Globus pallidus (tissue), 1 donor: ENCODE data around the gene SUGCT.

Experiments used
- DNase-seq: peaks from one replicate; pipeline ENCODE4 v3.0.0-alpha.2; 2015; ENCODE audit warnings: low spot score

The SUGCT gene

DNA sequence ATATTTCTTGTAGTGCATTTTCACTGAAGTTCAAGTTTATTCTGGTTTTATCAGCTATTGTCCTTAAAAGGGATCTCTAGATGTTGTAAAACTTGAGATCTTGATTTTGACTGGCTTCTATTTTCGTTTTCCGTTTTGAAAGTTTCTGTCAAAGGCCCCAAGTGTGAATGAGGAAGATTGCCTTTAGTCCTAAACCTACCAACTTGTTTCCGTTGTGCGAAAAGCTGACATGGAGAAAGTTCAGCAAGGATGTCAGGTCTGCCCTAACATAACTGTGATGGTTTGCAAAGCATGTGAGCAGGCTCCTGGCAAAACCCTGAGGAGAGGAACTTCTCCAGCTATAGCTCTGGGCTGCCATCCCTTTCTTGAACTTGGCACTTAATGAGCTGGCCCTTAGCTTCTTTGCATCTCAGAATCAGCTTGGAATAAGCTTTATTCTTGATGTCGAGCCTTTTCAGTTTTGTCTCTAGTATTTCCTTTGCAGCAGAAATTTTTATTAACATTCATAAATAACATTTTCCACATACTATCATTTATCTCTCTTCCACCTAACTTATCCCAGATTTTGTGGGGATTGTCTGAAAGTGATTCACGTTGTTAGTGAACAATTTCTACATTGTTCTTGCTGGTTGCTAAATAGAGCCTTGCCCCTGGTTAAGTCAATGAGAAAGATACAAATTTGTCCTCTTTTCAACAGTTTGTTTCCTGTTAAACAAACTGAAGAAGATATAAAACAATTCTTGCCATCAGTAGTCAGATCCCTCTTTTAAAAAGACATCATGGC lies 559.4 kb downstream of the SUGCT start:
- DNase-seq = no peak

DNA sequence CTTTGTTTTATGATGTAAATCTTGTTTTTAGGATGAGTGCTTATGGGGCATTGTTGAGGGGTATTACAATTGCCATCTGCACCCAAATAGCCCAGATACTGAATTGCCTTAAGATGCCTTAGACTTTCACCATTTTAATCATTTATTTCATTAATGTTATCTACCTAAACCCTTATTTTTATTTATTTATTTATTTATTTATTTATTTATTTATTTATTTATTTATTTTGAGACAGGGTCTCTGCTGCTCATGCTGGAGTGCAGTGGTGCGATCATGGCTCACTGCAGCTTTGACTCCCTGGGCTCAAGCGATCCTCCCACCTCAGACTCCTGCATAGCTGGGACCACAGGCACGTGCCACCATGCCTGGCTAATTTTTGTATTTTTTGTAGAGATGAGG lies 560.2 kb downstream of the SUGCT start:
- no peak for DNase-seq

DNA sequence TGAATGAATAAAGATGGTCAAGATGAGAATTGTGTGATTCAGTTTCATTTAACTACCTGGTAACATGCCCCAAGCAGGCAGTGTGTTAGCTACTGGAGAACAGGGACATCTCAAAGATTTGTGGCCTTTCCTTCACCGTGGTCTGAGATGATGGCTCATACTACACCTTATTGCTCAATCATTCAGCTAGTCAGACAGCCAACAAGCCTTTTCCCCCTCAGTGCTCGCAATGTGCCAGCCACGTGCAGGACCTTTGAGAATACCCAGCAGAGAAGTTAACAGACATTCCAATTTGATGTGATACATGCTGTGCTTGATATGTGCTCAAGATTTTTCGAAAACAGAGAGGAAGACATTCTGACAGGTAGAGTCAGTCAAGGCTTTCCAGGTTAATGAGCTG lies 562.8 kb downstream of the SUGCT start:
- DNase-seq = no peak

DNA sequence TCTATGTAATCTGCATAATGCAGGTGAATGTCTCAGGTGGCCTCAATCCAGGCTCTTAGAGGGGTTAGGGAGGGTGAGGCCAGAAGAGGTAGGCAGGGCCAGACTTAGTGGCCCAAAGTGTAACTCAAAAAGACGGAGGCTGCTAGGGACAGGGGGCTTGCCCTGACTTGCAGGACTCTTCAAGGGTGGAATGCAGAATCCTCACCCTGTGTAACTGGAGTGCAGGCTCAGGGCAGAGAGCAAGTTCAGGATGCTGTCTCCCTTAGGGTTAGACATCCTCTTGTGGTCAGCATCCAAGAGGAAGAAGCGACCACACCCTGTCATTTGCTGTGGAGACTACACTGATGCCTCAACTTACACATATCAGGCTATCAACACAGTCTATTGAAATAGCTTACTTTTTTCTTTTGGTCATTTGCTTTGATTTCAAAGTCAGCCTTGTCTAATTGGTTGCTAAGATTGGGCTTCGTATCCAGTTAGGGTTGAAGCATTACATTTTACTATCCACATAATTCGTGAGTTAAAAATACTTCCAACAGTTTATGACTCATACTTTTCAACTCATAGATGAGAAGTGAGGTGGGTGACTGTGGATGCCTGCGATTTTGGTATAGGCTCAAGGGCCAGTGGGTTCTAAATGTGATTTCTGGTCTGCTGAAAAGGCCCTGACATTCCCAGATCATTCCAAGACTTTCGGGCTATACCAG lies 563.6 kb downstream of the SUGCT start:
- no peak for DNase-seq

DNA sequence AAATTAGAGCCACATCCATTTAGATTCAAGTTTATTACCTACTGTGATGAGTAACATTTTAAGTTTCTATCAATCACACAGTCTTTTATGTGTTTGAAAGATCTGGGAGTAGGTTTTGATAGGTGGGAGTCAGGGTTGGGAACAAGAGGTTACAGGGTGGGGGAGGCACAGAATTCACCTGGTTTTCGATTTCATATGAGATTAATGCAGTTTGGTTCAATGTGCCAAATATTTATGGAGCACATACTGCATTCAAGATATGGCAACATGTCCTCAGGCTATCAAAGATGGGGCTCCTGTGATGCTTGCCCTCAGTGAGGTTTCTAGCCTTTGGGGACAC lies 564.1 kb downstream of the SUGCT start:
- DNase-seq = no peak

DNA sequence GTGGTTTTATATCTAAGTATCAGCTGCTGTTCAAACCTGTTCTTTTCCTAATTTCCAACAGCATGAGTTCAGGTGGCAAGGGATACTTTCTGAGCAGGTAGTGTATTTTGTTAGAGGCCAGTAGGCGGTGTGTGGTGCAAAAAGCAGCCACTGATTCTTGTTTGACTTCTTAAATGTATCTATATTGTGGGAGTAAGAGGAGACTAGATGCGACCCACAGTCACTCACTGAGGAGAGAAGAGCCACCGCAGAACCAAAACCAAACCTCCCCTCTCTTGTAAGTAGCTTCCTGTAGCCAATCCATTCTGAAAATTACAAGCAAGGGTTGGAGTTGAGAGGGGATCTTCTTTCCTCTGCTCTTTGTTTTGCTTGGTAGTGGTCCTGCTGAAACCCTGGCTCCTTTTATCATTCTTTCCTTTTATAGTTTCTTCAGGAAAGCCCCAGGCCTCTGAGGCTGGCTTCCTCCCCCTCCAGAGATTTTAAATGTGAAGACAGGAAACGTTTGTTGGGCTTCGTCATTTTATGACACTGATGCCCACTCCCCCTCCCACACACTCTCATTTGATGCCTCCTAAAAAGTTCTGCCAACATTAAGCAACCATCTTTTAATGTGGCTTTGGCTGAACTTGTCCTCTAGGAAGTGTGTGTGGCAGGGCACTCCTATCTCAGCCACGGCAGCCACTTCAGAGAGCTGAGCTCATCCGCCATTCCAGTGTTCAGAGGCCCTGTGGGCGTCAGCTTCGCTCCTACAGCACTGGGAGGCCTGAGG lies 566.0 kb downstream of the SUGCT start:
- no peak for DNase-seq

DNA sequence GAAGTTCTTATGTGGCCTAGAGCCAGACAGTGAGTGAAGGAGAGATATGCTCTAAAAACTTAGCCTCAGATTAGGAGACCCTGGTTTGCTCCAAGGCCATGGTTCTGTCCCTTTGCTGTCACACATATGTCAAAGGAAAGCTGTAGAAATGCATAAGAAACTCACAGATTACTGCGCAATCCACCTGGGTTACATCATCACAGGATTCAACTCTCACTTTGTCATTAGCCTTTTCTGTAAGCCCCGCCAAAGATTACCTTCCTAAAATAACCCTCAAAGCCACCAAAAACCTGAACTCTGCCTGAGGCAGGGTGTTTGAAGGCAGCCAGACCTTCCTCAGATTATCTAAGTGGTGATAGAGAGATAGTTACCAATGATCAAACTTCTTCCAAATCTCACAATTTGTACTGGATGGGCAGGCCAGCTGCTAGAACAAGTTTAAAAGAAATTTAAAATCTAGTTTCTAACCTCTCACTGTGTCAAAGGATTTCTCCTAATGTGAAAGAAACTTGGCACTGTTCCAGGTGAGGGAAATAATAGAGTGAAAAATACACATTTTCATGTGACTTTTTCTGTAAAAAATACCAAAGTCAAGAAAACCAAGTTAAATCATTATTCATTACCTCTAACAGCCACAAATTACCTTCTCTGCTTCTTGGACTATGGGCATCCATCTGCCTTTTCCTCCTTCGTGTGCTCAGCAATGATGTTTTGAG lies 567.2 kb downstream of the SUGCT start:
- no peak for DNase-seq

DNA sequence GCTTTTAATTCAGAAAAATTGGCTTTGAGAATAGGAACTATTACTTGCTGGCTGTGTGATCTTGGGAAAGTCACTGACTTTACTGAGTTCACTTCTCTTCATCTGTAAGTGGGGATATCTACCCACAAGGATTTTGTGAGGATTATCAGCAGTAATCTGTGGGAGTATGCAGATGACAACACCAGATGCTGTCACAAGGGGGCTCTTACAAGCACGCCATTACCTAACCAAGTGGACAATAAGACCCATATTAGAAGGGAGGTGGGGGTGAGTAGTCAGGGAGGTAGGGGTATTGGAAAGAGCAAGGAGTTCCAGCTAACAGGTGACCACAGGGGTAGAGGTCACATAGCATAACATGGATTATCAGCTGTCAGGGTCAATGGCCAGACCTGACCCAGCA lies 569.4 kb downstream of the SUGCT start:
- no peak for DNase-seq

DNA sequence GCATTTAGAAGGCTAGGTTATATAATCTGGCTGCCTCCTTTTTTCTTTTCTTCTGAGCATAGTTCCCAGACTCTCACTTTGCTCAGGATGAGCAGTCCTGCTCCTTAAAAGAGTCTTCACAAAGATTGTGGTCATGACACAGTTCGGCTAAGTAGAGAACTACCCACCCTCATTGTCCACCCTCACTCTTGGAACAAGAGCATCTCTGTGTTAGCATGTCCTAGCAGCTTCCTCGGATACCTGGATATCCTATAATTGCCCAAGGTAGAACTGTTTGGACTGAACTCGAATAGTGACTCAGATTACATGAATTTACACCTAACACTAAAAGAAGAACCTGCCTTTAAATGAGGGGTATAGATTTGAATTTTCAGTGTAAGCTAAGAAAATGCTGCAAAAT lies 572.0 kb downstream of the SUGCT start:
- DNase-seq = no peak

DNA sequence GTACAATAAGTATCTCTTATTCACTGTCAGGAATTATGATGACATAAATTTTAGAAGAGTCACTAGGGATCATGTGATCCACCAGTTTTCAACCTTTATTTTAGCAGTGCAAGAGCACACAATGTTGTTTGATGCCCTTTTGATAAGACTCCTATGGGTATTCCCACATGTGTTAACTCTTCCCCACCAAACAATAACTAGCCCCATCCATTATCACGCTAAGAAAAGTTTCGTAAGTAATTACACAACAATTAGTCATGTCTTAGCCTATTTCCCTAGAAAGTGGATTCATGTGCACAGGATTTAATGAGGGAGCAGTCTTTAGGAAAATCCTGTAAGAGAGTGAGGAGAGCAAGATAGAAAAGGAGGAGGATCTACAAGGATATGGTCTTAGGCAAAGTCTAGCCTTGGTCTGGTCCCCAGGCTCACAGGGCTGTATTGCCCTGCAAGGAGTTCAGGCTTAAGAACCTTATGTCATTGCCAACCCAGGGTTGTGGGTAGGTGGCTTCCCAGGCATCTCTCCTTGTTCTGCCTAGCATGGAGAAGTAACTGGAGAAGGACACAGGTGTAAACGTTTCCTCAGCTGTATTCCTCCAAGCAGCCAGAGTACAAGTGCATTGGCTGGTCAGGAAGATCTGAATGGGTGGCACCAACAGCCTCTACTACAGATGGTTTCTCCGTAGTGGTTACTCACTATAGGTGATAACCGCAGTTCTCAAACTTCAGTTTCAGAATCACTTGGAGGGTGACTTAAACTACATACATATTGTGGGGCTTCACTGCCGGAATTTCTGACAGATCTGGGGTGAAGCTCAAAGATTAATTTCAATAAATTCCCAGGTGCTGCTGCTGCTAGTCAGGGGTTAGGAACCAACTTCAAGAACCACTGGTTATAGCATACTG lies 574.5 kb downstream of the SUGCT start:
- DNase-seq = no peak

DNA sequence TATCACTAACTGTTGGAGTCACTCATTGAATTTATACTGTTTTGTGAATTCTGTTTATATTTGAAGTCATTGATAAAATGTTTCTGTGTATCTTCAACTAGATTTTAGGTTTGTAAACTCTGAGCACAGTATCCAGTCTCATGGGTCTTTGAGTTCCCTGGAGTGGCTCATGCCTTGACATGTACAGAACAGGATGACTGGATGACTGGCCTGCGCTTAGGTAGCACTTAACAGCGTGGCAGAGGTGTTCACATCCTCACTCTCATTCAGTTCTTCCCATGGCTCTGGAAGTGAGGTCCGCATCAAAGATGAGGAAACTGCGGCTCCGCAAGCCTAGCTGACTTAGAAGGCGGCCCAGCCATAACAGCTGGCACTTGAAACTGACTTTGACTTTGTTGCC lies 576.9 kb downstream of the SUGCT start:
- no peak for DNase-seq

DNA sequence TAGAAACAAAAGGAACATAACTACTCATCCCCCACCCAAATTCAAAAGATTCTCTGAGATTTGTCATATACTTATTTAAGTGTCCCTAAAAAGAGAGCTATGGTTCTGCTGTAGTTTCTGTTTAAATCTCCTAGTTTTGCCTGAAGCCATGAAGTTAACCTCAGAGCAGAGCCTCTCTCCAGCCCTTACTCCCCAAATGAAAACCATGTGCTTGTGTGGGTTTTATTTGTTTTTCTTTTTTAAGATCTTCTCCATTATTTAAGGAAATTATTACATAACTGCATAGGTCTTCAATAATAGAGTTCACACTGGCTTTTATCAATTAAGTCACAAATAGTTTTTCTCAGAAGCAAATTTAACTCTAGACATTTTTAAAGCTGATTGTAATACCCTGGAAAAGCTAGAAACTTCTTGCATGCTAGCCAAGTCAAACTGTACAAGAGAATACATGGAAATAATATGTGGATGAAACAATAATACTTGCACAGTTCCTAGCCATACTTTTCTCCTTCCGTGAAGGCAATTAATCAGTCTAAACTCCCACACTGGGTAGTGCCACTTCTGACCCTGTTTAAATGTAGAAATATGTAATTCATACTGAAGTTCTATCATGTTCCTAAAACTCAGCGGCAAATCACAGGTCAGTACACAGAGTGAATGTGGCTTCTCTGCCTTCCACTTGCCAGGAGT lies 579.7 kb downstream of the SUGCT start:
- DNase-seq = no peak

DNA sequence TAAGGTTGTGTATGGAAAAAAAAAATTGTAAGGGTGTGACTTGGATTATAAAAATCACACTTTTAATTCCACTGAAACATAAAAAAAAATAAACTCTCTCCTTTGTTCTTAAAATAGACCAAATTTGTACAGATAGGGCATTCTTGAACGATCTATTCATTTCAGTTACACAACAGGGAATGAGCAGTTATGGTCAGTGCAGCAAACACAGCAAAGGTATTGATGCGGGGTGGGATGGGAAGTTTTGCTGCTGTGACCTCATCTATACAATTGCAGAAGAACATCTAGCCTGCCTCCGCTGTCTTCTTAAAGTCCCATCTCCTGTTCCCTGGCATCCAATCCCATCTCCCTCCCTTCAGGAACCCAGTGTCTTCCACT lies 580.2 kb downstream of the SUGCT start:
- DNase-seq = no peak

DNA sequence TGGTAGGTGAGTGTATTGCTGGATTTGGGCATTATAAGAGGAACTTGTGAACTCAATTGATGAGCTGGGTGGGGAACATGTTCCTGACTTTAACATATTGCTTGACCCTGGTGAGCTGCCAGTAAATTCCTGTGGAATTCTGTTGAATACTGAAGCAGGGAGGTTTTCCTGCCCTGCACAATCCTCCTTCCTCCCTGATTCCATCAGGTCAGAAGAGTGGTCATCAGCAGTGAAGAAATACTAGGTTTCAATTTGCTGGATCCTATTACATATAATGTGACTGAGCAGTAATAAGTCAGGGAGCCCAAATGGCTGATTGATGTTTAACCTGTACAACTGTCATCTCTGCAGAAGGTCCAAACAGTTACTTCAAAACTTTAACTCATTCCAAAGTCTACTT lies 581.2 kb downstream of the SUGCT start:
- no peak for DNase-seq

DNA sequence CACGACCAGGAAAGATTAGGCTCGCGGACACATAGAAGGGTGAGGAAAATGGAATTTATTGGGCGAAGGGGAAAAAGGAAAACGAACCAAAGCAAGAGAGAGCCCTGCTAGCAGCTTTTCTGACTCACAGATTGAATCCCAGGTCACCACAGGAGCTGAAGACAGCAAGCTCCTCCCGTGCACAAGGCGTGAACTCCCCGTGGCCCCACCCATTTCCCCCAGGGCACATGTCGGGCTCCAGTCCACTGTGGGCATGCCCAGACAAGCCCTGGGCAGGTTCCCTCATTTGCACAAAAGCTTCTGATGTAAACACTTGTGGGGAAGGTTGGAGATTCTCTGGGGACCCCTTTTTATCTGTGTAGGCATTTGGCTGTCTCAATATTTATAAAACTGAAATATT lies 582.4 kb downstream of the SUGCT start:
- DNase-seq = no peak

DNA sequence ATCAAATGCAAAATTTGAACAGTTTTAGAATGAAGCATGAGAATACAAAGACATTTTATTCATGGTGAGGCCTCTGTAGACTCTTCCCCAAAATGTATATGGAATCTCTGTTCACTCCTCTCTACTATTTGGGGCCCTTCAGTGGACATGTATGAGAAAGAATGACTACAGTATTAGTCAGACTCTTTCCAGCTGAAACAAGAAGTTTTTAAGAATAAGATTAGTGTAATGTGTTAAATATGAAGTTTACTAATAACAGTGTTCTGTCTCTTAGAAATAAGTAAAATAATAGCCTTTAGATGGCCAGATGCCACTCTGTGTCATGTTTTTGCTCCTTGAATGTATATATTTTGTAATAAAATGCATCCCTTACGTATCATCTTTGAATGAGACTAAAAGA lies 585.6 kb downstream of the SUGCT start:
- no peak for DNase-seq

DNA sequence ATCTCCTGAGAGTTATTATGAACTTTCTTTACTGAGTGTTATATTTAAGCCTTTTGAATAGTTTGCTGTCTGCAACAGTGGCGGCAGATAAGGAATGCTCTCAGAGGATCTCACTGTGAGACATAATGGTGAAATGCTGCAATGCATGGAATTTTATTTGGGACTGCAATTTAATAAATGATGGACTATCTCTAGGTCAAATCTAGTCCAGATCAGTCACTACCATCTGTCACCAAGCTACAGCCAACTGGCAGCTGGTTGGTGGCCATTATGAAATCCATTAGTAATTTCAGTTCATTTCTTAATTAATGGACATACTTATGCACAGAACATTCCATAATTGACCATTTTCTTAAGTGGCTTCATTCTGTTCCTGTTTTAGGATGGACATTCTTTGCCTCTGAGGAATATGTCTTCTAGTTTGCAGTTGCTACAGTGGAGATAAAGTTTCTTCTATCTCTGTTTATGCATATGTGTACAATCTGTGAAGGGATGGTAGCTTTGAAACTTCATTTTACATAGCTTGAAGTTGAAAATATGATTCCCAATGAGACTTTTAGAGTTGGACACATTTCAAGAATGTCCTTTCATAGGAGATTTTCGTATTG lies 586.6 kb downstream of the SUGCT start:
- no peak for DNase-seq

DNA sequence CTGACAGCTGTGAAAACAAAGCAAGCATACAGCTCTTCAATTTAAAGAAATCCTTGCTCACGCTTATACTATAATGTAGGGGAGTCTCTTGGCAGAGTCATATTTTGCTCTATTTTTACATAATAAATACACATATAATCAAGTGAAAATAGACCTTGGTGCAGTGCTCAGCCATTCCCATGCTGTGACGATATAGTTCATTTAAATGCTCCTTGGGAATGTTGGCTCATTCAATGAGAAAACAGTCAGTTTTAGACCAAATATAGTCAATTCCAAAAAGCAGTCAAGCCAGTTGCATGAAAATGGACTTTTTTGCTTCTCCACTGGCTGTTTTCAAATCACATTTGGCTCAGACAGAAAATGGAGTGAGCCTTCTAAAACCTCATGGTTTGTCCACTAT lies 587.4 kb downstream of the SUGCT start:
- no peak for DNase-seq

DNA sequence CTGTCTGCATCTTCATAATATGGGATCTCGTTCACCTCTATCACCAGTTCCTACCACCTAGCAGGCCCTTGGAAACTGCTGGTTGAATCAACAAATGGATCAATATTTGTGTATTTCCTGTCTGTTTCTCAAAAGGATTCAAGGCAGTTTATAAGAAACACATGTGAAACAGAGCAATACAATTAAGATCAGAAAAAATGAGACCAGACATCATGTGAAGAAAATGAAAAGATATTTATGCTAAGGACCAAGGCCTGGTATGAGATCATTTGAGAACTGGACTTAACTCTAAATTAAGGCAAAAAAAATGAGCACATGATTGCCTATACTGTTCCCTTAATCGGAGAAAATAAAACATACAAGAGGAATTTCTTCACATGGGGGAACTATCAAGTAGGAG lies 589.0 kb downstream of the SUGCT start:
- no peak for DNase-seq

DNA sequence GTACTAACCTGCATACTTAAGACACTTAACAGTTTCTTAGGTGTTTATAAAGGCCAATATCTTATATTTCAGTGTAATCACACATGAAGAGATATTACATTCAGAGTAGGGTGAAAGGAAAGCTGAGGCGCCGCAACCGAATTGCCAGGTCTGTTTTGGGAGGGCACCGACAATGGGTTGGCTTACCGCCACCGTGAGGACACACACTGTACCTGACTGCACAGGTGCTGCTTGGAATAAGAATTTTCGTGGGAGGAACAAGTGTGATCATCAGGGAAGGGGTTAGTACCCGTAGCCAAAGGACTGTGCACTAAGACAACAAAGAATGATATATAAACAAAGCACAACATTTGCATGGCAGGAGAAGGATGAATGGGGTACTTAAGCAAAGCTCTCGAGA lies 591.8 kb downstream of the SUGCT start:
- no peak for DNase-seq

DNA sequence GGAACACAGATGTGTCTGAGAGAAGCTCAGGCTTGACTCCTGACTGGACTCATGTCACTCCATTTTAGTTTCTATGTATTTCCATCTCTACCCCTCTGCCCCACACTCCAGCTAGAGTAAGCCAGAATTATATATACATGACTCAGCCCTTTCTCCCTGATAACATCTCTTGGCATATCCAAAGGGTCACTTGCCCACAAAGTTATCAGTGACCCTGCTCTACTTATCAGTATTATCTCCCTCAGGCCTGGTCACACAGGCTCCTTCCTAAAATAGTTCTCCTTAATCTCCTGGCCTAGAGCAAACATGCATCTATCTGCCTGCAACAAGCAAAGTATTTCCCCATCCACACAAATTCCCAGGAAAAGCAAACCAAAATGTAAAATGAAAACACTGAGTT lies 598.3 kb downstream of the SUGCT start:
- no peak for DNase-seq
